Activated CD4-positive, alpha-beta memory T cell treated with anti-CD3 and anti-CD28 coated beads, Interleukin-2, amount 10 ng/mL, durations not matched to agents 7 days and 5 days (primary cell): ENCODE measurements around the gene PKP4. TPM values are rescaled to one million over a fixed set of nuclear protein-coding genes. Genes with fewer than 3 reads are reported as not detected.

Experiments used
- CTCF ChIA-PET: fragments of 350-600 bp; sonication (Branson Sonifier 250); formaldehyde crosslinking; loops from one replicate; lab custom pipeline; 2021; ENCODE audit warnings: antibody characterized with exemption, inconsistent platforms; lab: Charles Lee
- POLR2A ChIA-PET: fragments of 350-600 bp; sonication (Branson Sonifier 250); formaldehyde crosslinking; loops from one replicate; lab custom pipeline; 2021; ENCODE audit warnings: antibody characterized with exemption; lab: Charles Lee
- DNase-seq: peaks from one replicate; pipeline ENCODE4 v3.0.0-alpha.2; 2020
- H3K27ac Mint-ChIP-seq: one replicate; pipeline ENCODE4 v1.8.0; 2021; ENCODE audit warnings: mild to moderate bottlenecking, mixed read lengths
- H3K27me3 Mint-ChIP-seq: one replicate; pipeline ENCODE4 v1.8.0; 2021; ENCODE audit warnings: mixed read lengths
- H3K36me3 Mint-ChIP-seq: one replicate; pipeline ENCODE4 v1.8.0; 2021; ENCODE audit warnings: low read depth, mixed read lengths
- H3K4me1 Mint-ChIP-seq: one replicate; pipeline ENCODE4 v1.8.0; 2021; ENCODE audit warnings: mixed read lengths
- H3K4me3 Mint-ChIP-seq: one replicate; pipeline ENCODE4 v1.8.0; 2021; ENCODE audit warnings: mild to moderate bottlenecking, mixed read lengths
- H3K9me3 Mint-ChIP-seq: one replicate; pipeline ENCODE4 v1.8.0; 2021; ENCODE audit warnings: mixed read lengths
- total RNA-seq, 2 experiments: library from RNA; stranded (reverse); gene quantifications; one replicate each; pipeline ENCODE4 v1.2.3, GENCODE V29; 2021

PKP4 gene
- total RNA-seq, 2 experiments from 2014 or later, result 33.8 to 34.1 TPM

- Mint-ChIP-seq H3K27ac (no peak overlapping the region), H3K27me3 (no peaks in the 10 kb centered on the region), H3K4me3 (no peak overlapping the region), H3K9me3 (peaks cover 2% of the 10 kb centered on the region), H3K36me3 (no peaks in the 10 kb centered on the region), H3K4me1 (no peaks in the 10 kb centered on the region)
- POLR2A ChIA-PET, result no interaction called here
- DNase-seq, result no peak
- CTCF ChIA-PET, result no interaction called here
Observed at GRCh38 chr2:158723921-158724802, 267.4 kb downstream of the PKP4 start.

GRCh38 chr2:158724803-158725381 lies 268.1 kb downstream of the PKP4 start:
- no peaks in the 10 kb centered on the region for H3K36me3 Mint-ChIP-seq
- H3K27ac Mint-ChIP-seq, result no peak overlapping the region
- H3K9me3 Mint-ChIP-seq, result peaks cover 2% of the 10 kb centered on the region
- no peak for DNase-seq
- ChIA-PET POLR2A (no interaction called here), CTCF (no interaction called here)
- no peak overlapping the region for H3K4me3 Mint-ChIP-seq
- no peaks in the 10 kb centered on the region for H3K4me1 Mint-ChIP-seq
- no peaks in the 10 kb centered on the region for H3K27me3 Mint-ChIP-seq

GRCh38 chr2:158725441-158725891 lies 268.7 kb downstream of the PKP4 start:
- CTCF ChIA-PET, result no interaction called here
- peaks cover 2% of the 10 kb centered on the region for H3K9me3 Mint-ChIP-seq
- H3K4me3 Mint-ChIP-seq, result no peak overlapping the region
- no peak for DNase-seq
- H3K27ac Mint-ChIP-seq, result no peak overlapping the region
- POLR2A ChIA-PET, result no interaction called here
- no peaks in the 10 kb centered on the region for H3K36me3 Mint-ChIP-seq
- no peaks in the 10 kb centered on the region for H3K27me3 Mint-ChIP-seq
- H3K4me1 Mint-ChIP-seq, result no peaks in the 10 kb centered on the region

- Mint-ChIP-seq H3K4me1 (no peaks in the 10 kb centered on the region), H3K4me3 (no peak overlapping the region), H3K9me3 (peaks cover 2% of the 10 kb centered on the region), H3K36me3 (no peaks in the 10 kb centered on the region), H3K27me3 (no peaks in the 10 kb centered on the region), H3K27ac (no peak overlapping the region)
- ChIA-PET CTCF (interaction anchor here (1.0 kb wide), 1 partner anchor 11 kb away, joined by 4 read pairs; no protein-coding TSS in a partner anchor), POLR2A (no interaction called here)
- no peak for DNase-seq
Observed at GRCh38 chr2:158726911-158727592, 270.3 kb downstream of the PKP4 start.

GRCh38 chr2:158728422-158728821 lies 271.7 kb downstream of the PKP4 start:
- Mint-ChIP-seq H3K27ac (no peak overlapping the region), H3K27me3 (peaks cover 2% of the 10 kb centered on the region), H3K36me3 (no peaks in the 10 kb centered on the region), H3K9me3 (peaks cover 2% of the 10 kb centered on the region), H3K4me3 (no peak overlapping the region), H3K4me1 (no peaks in the 10 kb centered on the region)
- no peak for DNase-seq
- ChIA-PET POLR2A (no interaction called here), CTCF (no interaction called here)

- Mint-ChIP-seq H3K4me3 (no peak overlapping the region), H3K4me1 (no peaks in the 10 kb centered on the region), H3K27ac (no peak overlapping the region), H3K9me3 (no peaks in the 10 kb centered on the region), H3K36me3 (no peaks in the 10 kb centered on the region), H3K27me3 (peaks cover 2% of the 10 kb centered on the region)
- ChIA-PET CTCF (no interaction called here), POLR2A (no interaction called here)
- no peak for DNase-seq
Observed at GRCh38 chr2:158729451-158729850, 272.7 kb downstream of the PKP4 start.

GRCh38 chr2:158729873-158730620 lies 273.3 kb downstream of the PKP4 start:
- ChIA-PET POLR2A (no interaction called here), CTCF (no interaction called here)
- H3K27me3 Mint-ChIP-seq, result peaks cover 2% of the 10 kb centered on the region

GRCh38 chr2:158730621-158731140 lies 273.9 kb downstream of the PKP4 start:
- no peak for DNase-seq
- no peaks in the 10 kb centered on the region for H3K4me1 Mint-ChIP-seq
- no peak overlapping the region for H3K27ac Mint-ChIP-seq
- no peaks in the 10 kb centered on the region for H3K36me3 Mint-ChIP-seq
- no peaks in the 10 kb centered on the region for H3K9me3 Mint-ChIP-seq
- H3K4me3 Mint-ChIP-seq, result no peak overlapping the region
- H3K27me3 Mint-ChIP-seq, result peaks cover 2% of the 10 kb centered on the region
- ChIA-PET POLR2A (no interaction called here), CTCF (no interaction called here)

More at GRCh38 chr2:158729873-158730620, 273.3 kb downstream of the PKP4 start:
- Mint-ChIP-seq H3K4me1 (no peaks in the 10 kb centered on the region), H3K36me3 (no peaks in the 10 kb centered on the region), H3K9me3 (no peaks in the 10 kb centered on the region), H3K4me3 (no peak overlapping the region), H3K27ac (no peak overlapping the region)
- no peak for DNase-seq

- ChIA-PET CTCF (no interaction called here), POLR2A (no interaction called here)
- no peaks in the 10 kb centered on the region for H3K9me3 Mint-ChIP-seq
- no peak overlapping the region for H3K4me3 Mint-ChIP-seq
- no peaks in the 10 kb centered on the region for H3K4me1 Mint-ChIP-seq
- H3K36me3 Mint-ChIP-seq, result no peaks in the 10 kb centered on the region
- peaks cover 2% of the 10 kb centered on the region for H3K27me3 Mint-ChIP-seq
- no peak for DNase-seq
- H3K27ac Mint-ChIP-seq, result no peak overlapping the region
Observed at GRCh38 chr2:158731386-158731785, 274.6 kb downstream of the PKP4 start.

Other genes with a start within 250 kb of the PKP4 start
- gene CCDC148, start 199 bp upstream of the PKP4 start, total RNA-seq, result not detected